CD14-positive monocyte (primary cell): Measurements from ENCODE around the gene OXSR1. TPM values are rescaled to one million over a fixed set of nuclear protein-coding genes. Genes with fewer than 3 reads are reported as not detected.

Source experiments
- DNase-seq, 3 donors: peaks; one replicate each; pipeline ENCODE4 v3.0.0-alpha.2; 2011 to 2022
- H2AFZ ChIP-seq: 2 replicates; pipeline ENCODE4 v1.6.0; 2012; ENCODE audit warnings: mild to moderate bottlenecking, low read depth, low read length, inconsistent platforms; ENCODE audit not compliant: insufficient read depth, poor library complexity, severe bottlenecking
- H3K27ac ChIP-seq, 2 donors: 1 replicate in 1 of 2; 2 replicates in 1 of 2; pipeline ENCODE4 v1.5.1; 2012 to 2013; ENCODE audit warnings: low read length in 2 of 2, control low read depth in 1 of 2, inconsistent platforms in 1 of 2, low read depth in 1 of 2, mild to moderate bottlenecking in 1 of 2
- H3K27me3 ChIP-seq, 2 donors: one replicate each; pipeline versions ENCODE4 v1.6.0 to v1.6.1; 2011 to 2013; ENCODE audit warnings: low read length in 2 of 2; ENCODE audit not compliant: control insufficient read depth in 2 of 2, insufficient read depth in 2 of 2
- H3K36me3 ChIP-seq, 2 donors: replicated peaks in 1 of 2; 1 replicate in 1 of 2; 2 replicates in 1 of 2; pipeline versions ENCODE4 v1.5.1 to v1.6.1; 2012 to 2013; ENCODE audit warnings: low read length in 2 of 2, control low read depth in 1 of 2, inconsistent platforms in 1 of 2, mild to moderate bottlenecking in 1 of 2; ENCODE audit not compliant: insufficient read depth in 2 of 2, control insufficient read depth in 1 of 2
- H3K4me1 ChIP-seq, 2 donors: 1 replicate in 1 of 2; 2 replicates in 1 of 2; pipeline versions ENCODE4 v1.5.1 to v1.6.1; 2012 to 2013; ENCODE audit warnings: low read length in 2 of 2, control low read depth in 1 of 2, inconsistent platforms in 1 of 2, mild to moderate bottlenecking in 1 of 2, moderate library complexity in 1 of 2; ENCODE audit not compliant: insufficient read depth in 2 of 2, control insufficient read depth in 1 of 2
- H3K4me2 ChIP-seq: replicated peaks from 2 replicates; pipeline ENCODE3; 2012; ENCODE audit warnings: low read length, moderate library complexity, mild to moderate bottlenecking; ENCODE audit not compliant: poor library complexity, severe bottlenecking; ENCODE audit errors: extremely low read depth
- H3K4me3 ChIP-seq, 3 experiments: fragments of 200-600 bp in 1 of 3; sonication (generic) in 1 of 3; replicated peaks in 1 of 3; 1 replicate in 2 of 3; 2 replicates in 1 of 3; pipeline ENCODE4 v1.5.1; 2011 to 2013; ENCODE audit warnings: low read length in 3 of 3, mild to moderate bottlenecking in 3 of 3, control low read depth in 2 of 3, low read depth in 2 of 3, inconsistent platforms in 1 of 3, moderate library complexity in 1 of 3
- H3K79me2 ChIP-seq: 2 replicates; pipeline ENCODE4 v1.6.0; 2012; ENCODE audit warnings: mild to moderate bottlenecking, control low read depth, inconsistent platforms, low read length, moderate library complexity; ENCODE audit not compliant: insufficient read depth
- H3K9ac ChIP-seq: 2 replicates; pipeline ENCODE4 v1.6.0; 2017; ENCODE audit warnings: low read length, mild to moderate bottlenecking; ENCODE audit not compliant: insufficient read depth, poor library complexity, severe bottlenecking
- H3K9me3 ChIP-seq, 2 donors: replicated peaks in 1 of 2; 1 replicate in 1 of 2; 2 replicates in 1 of 2; pipeline versions ENCODE4 v1.5.1 to v1.6.1; 2012 to 2013; ENCODE audit warnings: low read length in 2 of 2, control low read depth in 1 of 2; ENCODE audit not compliant: control insufficient read depth in 1 of 2, insufficient read depth in 1 of 2
- H4K20me1 ChIP-seq: 2 replicates; pipeline ENCODE4 v1.6.0; 2012; ENCODE audit warnings: mild to moderate bottlenecking, low read length, control low read depth, moderate library complexity; ENCODE audit not compliant: insufficient read depth
- H3K27ac Mint-ChIP-seq, 7 donors: one replicate each; pipeline ENCODE4 v1.8.0; 2020; ENCODE audit warnings: mild to moderate bottlenecking in 7 of 7, mixed read lengths in 7 of 7, moderate library complexity in 6 of 7, inconsistent platforms in 2 of 7
- H3K27me3 Mint-ChIP-seq, 3 donors: one replicate each; pipeline ENCODE4 v1.8.0; 2021 to 2022; ENCODE audit warnings: low read depth in 3 of 3, mild to moderate bottlenecking in 3 of 3, mixed read lengths in 3 of 3, moderate library complexity in 3 of 3, inconsistent platforms in 1 of 3
- H3K36me3 Mint-ChIP-seq, 2 donors: one replicate each; pipeline ENCODE4 v1.8.0; 2020; ENCODE audit warnings: mixed read lengths in 2 of 2, inconsistent platforms in 1 of 2, mild to moderate bottlenecking in 1 of 2
- H3K4me1 Mint-ChIP-seq: one replicate; pipeline ENCODE4 v1.8.0; 2020; ENCODE audit warnings: mild to moderate bottlenecking, mixed read lengths
- H3K4me3 Mint-ChIP-seq, 2 donors: one replicate each; pipeline ENCODE4 v1.8.0; 2020; ENCODE audit warnings: mild to moderate bottlenecking in 2 of 2, mixed read lengths in 2 of 2, moderate library complexity in 1 of 2
- H3K9me3 Mint-ChIP-seq, 7 donors: one replicate each; pipeline ENCODE4 v1.8.0; 2020 to 2022; ENCODE audit warnings: mixed read lengths in 7 of 7, mild to moderate bottlenecking in 6 of 7, moderate library complexity in 6 of 7, inconsistent platforms in 2 of 7
- CTCF ChIP-seq: fragments of 200-600 bp; IDR thresholded peaks from one replicate; pipeline ENCODE4 v1.8.0; 2022; ENCODE audit warnings: antibody characterized with exemption, mild to moderate bottlenecking
- WGBS: methylation state at CpG from one replicate; pipeline ENCODE4 v1.1.5; 2013; ENCODE audit warnings: missing lambda C conversion rate; ENCODE audit not compliant: insufficient coverage; 5-methylcytosine and 5-hydroxymethylcytosine counted together
- intact Hi-C, 2 donors: fragments of 100-400 bp; cut with micrococcal nuclease; formaldehyde crosslinking; loops; one replicate each; pipeline versions ENCODE4 v1.15.0 to v1.15.1; 2023
- polyA plus RNA-seq, 3 donors: library from polyadenylated mRNA; depleted of rRNA in 1 of 3; unstranded in 2 of 3; stranded (reverse) in 1 of 3; fragments of 300-500 nt in 2 of 3; fragments of >200 nt in 1 of 3; fragmentation: Illumina TruSeq in 2 of 3; gene quantifications; 1 replicate in 2 of 3; 2 replicates in 1 of 3; pipeline ENCODE4 v1.2.3, GENCODE V29; 2012 to 2021

OXSR1 gene
- polyA plus RNA-seq, 3 donors = 9.4 to 20.3 (median 12.3) TPM

- 75% methylated on average over 1 of the region's 3 CpGs for WGBS
- H3K4me1 ChIP-seq = peaks cover 15 to 24% of the 10 kb centered on the region in 2 donors
- no peak overlapping the region for H2AFZ ChIP-seq
- no peaks in the 10 kb centered on the region for H3K27me3 ChIP-seq
- no peak for TF ChIP-seq CTCF
- H3K79me2 ChIP-seq = peaks cover 51% of the 10 kb centered on the region
- Mint-ChIP-seq H3K4me1 (peaks cover 38% of the 10 kb centered on the region), H3K36me3 (peaks cover 42 to 72% of the 10 kb centered on the region in 2 donors), H3K27ac (peak overlapping the region in 2 of 7 donors; percentile 17 to 53), H3K4me3 (no peak overlapping the region), H3K9me3 (peaks cover 0 to 7% (median 0%) of the 10 kb centered on the region in 7 donors), H3K27me3 (peaks cover 0 to 3% (median 0%) of the 10 kb centered on the region in 3 donors)
- H3K36me3 ChIP-seq = peaks cover 15 to 39% of the 10 kb centered on the region in 2 donors
- H3K4me2 ChIP-seq = no peak overlapping the region
- intact Hi-C loops = no loop called here
- no peaks in the 10 kb centered on the region for H3K9me3 ChIP-seq
- no peak overlapping the region for H3K4me3 ChIP-seq
- no peak overlapping the region for H3K27ac ChIP-seq
- peaks cover 75% of the 10 kb centered on the region for H4K20me1 ChIP-seq
- H3K9ac ChIP-seq = no peak overlapping the region
- no peak for DNase-seq
Measured at GRCh38 chr3:38205472-38205805, 40.1 kb downstream of the OXSR1 start.

DNA sequence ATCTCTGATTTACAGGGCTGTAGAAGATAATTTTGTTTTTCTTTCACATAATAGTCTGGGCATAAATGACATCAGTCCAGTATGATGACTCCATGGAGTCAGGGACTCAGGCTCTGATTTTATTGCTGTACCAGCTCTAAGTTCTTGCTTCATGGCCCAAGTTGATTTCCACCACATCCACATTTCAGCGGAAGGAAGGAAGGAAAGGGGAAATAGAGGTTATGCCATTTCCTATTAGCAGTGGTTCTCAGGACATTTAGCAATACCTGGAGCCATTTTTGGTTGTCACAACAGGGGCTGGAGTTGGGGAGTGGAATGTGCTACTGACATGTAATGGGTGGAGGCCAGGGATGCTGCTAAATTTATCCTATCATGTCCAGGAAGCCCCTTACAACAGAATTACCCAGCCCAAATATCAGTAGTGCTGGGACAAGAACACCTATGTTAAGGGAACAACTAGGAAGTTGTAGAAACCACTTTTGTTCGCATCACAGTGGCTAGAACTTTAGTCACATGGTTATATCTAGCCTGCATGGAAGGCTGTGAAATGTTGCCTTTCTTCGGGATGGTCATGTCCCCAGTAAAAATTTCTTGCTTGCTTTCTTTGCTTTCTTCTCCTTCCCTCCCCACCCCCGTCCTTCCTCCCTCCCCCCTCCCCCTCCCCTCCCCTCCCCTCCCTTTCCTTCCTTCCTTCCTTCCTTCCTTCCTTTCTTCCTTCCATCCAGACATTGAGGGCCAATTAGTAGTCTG lies 42.1 kb downstream of the OXSR1 start:
- Histone ChIP-seq H3K27me3 (no peaks in the 10 kb centered on the region), H4K20me1 (peaks cover 86% of the 10 kb centered on the region), H2AFZ (no peak overlapping the region), H3K79me2 (peaks cover 68% of the 10 kb centered on the region), H3K27ac (peak overlapping the region in 1 of 2 donors; percentile 28), H3K36me3 (peaks cover 10 to 35% of the 10 kb centered on the region in 2 donors), H3K4me3 (no peak overlapping the region), H3K4me2 (no peak overlapping the region), H3K4me1 (peaks cover 15 to 24% of the 10 kb centered on the region in 2 donors), H3K9me3 (no peaks in the 10 kb centered on the region), H3K9ac (no peak overlapping the region)
- Mint-ChIP-seq H3K27ac (peak overlapping the region in 6 of 7 donors; percentile 6 to 79 (median 32)), H3K4me3 (no peak overlapping the region), H3K27me3 (peaks cover 0 to 1% (median 0%) of the 10 kb centered on the region in 3 donors), H3K36me3 (peaks cover 37 to 59% of the 10 kb centered on the region in 2 donors), H3K9me3 (peaks cover 0 to 7% (median 0%) of the 10 kb centered on the region in 7 donors), H3K4me1 (peaks cover 41% of the 10 kb centered on the region)
- intact Hi-C loops = no loop called here
- no CpG with 5 or more reads among the region's 4 CpGs for WGBS
- no peak for TF ChIP-seq CTCF
- peak; percentile 49 to 70 (median 59) for DNase-seq
